Measurements from ENCODE around the gene PPP3R2.
"Not testable (repeated sequence)": the region's sequence is repeated elsewhere in the genome, so short reads cannot be mapped to it uniquely, and the experiment has no call there.

The PPP3R2 gene

DNA sequence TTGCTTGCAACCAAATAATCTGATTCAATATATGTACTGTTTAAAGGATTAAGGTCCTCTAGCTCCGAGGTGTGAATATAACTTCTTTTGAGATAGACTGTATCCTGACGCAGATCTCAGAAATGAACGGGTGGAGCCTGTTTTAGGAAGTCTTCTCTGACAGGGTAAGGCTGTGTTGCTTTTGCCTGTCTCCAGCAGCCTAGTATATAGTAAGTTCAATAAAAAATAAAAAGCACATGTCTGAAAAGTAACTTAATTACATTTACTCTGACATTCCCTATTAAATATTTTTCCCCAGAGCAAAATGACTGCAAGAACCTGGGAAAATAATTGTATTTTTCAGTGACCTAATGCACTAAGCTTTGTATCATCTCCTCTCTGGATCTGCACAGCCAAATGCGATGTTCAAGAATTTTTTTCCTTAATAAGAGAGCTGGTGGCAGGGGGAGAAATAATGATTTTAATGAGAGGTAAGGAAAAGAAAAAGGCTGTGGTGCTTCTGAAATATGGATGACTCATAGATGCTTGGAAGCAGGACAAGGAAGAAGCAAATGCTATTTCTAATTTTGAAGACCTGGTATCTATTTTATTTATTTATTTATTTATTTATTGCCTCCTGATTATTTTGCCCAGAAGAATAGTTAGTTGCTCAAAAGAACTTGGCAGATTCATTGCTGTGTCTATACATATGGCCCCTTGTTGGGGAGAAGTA is 7.3 kb downstream of the PPP3R2 start:
- DNase-seq = no peak

DNA sequence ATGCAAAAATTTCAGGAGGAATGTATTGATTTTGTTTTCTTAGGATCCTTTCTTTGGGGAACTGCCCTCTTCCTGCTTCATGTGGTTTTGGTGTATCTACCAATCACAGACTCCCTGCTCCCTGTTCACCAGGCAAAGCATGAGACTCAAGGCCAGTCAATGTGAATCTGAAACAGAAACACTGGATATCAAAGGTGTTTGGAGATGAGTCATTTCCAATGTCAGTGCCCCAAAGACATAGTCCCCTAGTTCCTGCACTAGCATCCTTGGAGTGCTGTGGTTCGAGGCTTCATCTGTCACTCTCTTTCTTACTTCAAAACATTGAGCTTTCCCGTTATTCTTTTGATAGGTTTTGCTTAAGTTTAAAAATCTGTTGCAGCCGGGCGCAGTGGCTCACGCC is 8.1 kb downstream of the PPP3R2 start:
- no peak for DNase-seq

- DNase-seq = no peak
Measured at GRCh38 chr9:101585740-101586139, 9.0 kb downstream of the PPP3R2 start.

GRCh38 chr9:101582553-101582952 is 12.2 kb downstream of the PPP3R2 start:
- no peak for DNase-seq

DNA sequence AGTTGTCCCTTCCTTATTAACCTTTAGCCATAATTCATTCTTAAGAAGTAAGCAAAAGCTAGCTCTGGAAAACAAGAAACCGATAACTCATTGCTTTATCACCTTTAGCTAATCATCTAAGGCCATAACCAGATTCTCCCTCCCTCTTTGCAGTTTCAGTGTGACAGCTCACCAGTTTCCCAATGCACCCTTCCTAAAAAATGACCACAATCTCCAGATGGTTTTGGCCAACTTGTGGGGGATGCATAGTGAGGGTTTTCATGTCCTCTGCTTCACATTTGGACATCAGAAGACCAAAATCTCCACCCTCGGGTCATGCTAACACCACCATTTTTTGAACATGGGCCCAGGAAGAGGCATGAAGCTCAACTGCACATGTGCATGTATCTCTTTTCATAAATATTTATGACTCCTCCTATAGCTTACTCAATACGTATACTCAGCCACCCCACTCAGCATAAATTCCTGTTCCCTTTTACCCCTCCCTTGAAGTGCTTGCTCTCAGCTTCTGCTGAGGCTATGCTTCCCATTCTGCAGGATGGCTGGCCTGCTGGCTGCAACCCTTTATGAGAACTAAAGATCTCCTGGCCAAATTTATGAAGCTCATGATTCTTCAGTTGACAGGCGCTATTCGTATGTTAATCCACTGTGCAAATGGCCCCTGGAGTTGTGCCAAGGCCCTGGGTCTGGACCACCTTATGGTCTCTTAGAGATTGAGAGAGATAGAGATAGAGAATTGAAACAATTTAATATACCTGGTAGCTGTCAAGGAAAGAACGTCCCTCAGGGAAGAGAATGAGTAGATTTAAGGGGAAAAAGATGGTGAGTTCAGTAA is 14.8 kb downstream of the PPP3R2 start:
- DNase-seq = no peak

DNA sequence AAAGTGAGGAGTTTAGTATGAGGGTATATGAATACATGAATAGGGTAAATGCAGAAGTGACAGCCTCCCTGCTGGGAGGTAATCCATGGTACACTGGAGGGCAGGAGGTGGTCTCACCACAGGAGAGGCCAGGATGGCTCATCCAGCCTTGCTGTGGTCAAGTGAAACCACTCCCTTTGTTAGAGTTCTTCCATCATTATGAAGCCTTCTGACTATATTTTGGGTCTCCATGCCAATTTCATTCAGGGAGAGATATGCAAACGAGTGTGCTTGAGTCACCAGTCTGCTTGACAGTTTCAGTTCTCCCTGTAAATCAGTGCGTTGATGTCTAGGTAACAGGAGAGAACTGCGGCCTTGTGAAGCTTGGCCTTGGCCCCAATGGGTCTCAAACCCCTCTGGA is 16.4 kb downstream of the PPP3R2 start:
- no peak for DNase-seq

- DNase-seq = no peak
Measured at GRCh38 chr9:101574731-101575333, 19.9 kb downstream of the PPP3R2 start.

- no peak for DNase-seq
Measured at GRCh38 chr9:101572316-101572715, 22.5 kb downstream of the PPP3R2 start.

- DNase-seq = no peak
Measured at GRCh38 chr9:101571114-101571513, 23.7 kb downstream of the PPP3R2 start.

DNA sequence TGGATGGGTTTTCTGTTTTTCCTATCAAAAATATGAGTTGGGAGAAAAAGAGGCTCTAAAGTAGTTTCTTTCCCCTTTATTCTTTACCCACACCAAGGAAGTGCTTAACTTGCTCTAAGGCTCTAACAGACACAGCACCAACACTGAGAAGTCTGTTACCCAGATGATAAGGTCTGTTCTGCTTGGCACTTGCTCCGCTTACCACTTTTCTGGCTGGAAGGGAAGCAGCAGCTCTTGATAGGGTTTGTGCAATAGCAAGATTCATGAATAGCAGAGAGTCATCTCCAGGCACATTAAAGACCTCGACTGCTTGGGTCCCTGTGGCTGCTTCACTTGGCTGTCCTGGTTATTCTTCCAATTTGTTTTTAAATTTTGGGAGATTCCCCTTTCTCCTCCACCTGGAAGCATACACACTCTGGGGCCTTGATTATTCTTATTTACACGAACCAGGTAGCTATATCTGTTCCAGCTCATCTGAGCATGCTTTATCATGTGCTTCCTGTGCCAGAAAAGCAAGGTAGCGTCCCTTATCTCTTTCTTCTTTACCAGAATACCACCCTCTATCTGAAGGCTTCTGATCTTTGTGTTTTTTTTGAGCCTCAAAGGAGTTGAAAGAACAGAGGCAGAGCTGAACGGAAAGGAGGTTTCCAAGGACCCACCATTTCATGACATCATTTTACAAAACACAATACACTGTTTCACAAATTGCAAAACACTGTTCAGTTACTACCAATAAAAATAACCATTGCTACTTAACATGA is 24.8 kb downstream of the PPP3R2 start:
- no peak for DNase-seq

DNA sequence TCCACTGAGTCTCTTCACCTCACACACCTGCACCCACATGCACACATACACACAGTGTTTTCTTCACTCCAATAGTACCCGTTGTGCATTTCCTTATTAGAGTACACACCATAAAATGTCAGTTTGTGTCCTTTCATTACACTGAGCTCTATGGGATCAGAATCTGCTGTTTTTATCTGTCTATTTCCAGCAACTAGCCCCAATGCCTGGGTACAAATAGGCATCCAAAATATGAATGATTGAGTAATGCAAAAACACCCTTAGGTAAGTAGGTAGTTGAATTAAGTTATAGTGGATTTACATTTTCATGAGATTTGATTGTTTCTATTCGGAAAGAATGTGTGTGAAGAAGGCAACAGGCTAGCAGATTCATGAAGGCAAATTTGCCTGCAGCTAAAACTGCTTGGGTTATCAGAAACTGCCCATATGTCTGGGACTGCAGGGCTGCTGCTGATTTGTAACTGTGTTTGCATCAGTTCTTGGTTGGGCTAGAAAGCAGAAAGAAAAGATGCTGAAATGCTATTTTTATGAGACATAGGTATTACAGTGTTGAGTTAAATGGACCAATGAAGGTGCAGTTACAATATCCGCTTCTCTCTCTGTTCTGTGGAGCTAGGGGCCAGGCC is 26.9 kb downstream of the PPP3R2 start:
- DNase-seq = no peak

DNA sequence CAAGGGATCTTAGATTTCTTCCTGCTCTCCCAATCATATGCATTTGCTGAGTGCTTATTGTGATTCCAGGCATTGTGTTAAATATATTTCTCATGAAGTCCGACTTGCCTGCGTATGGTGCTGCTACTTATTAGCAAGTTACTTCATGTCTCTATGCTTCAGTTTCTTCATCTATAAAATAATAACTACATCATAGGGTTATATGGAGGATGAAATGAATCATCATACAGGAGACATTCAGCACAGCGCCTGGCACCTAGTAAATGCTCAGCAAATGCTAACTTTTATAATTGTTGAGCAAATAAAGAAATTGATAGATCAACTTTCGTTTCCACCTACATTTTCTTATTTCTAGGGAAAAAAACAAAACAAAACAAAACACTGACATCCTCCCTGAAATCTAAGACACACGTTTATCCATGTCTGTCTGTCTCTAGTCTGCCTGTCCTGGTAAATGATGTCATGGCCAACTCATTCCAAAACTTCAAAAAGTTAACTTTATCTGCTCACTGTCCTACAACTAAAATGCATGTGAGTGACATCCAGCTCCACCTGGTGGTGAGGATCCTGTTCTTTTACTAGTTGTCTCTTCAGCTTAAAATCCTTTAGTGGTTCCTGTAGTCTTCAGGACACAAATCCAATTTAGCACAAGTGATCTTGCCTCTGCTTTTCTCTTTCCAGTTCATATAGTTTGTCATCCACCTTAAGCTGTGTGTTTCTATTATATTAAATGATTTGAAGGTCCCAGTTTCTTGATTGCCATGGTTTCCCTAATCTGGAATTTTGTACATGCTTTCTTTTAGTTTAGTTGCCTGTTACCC is 27.7 kb downstream of the PPP3R2 start:
- no peak for DNase-seq

DNA sequence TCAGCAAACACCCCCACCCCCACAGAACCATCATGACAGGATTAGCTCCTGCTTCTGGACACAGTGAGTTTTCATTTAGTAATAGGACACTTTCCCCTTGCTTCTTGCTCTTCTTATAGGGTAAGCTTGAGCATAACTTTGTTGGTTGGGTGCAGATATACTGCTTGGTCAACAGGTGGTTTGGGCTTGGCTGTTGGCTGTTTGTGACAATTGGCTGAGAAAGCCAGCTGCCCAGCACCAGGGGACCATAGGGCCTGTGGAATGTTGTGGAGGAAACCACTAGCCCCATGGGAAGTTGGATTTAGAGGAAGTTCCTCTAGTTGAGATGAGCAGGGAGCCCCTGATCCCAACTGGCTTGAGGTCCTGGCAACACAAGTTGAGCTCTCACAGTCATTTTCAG is 30.5 kb downstream of the PPP3R2 start:
- no peak for DNase-seq

- DNase-seq = no peak
Measured at GRCh38 chr9:101562966-101563365, 31.8 kb downstream of the PPP3R2 start.

GRCh38 chr9:101561740-101562139 is 33.0 kb downstream of the PPP3R2 start:
- DNase-seq = no peak

DNA sequence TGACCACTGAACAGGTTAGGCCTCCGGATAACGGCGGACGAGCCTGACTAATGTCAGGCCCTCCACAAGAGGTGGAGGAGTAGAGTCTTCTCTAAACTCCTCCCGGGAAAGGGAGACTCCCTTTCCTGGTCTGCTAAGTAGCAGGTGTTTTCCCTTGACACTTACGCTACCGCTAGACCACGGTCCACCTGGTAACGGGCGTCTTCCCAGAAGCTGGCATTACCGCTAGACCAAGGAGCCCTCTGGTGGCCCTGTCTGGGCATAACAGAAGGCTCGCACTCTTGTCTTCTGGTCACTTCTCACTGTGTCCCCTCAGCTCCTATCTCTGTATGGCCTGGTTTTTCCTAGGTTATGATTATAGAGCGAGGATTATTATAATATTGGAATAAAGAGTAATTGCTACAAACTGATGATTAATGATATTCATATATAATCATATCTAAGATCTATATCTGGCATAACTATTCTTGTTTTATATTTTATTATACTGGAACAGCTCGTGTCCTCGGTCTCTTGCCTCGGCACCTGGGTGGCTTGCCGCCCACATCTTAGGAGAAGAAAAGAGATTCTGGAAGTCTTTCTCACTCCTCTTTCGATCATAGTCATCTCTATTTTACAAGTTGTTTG is 45.2 kb downstream of the PPP3R2 start:
- DNase-seq = not testable (repeated sequence)

- no peak for DNase-seq
Measured at GRCh38 chr9:101543098-101543735, 51.6 kb downstream of the PPP3R2 start.
